HepG2 (cell line): ENCODE measurements around the gene AATF. TPM values are rescaled to one million over a fixed set of nuclear protein-coding genes. Genes with fewer than 3 reads are reported as not detected.

Experiments
- ATAC-seq: fragments of 200-7000 bp; cut with Tn5 transposase; 3 replicates; pipeline ENCODE4 v1.9.1; 2020; ENCODE audit warnings: mild to moderate bottlenecking, moderate library complexity
- BruUV-seq: library from RNA; stranded (reverse); fragments of 400-500 nt; replicated peaks from 2 replicates; lab custom pipeline; 2021; lab: Mats Ljungman, UMichigan
- CTCF ChIA-PET: fragments of 300-600 bp; formaldehyde crosslinking; extraction: SDS; loops from one replicate; lab custom pipeline; 2021; ENCODE audit warnings: low total read pairs, inconsistent platforms, low intra/inter-chr PET ratio; lab: Yijun Ruan, JAX
- POLR2A ChIA-PET: fragments of 350-600 bp; sonication (Branson Sonifier 250); formaldehyde crosslinking; loops from one replicate; lab custom pipeline; 2020; ENCODE audit warnings: antibody characterized with exemption, inconsistent platforms; lab: Yijun Ruan, JAX
- DNase-seq: peaks from one replicate; pipeline ENCODE4 v3.0.0-alpha.2; 2015; ENCODE audit warnings: low spot score
- FAIRE-seq: peaks from 3 replicates; lab custom pipeline; 2011; peaks lifted over from hg19 to GRCh38; lab: Jason Lieb, UNC
- H2AFZ ChIP-seq: one replicate; pipeline ENCODE4 v1.6.1; 2011; ENCODE audit warnings: low read length, inconsistent platforms
- H3K27ac ChIP-seq: fragments of 300-600 bp; 3 replicates; pipeline ENCODE4 v1.8.0; 2011; ENCODE audit warnings: mixed run types, mild to moderate bottlenecking, mixed read lengths, low read length, inconsistent platforms; ENCODE audit not compliant: insufficient read depth; ENCODE audit errors: extremely low read length
- H3K27me3 ChIP-seq, 2 experiments: fragments of 200-600 bp in 1 of 2; 2 replicates in 1 of 2; 3 replicates in 1 of 2; pipeline versions ENCODE4 v1.6.0 to v1.8.0; 2011; ENCODE audit warnings: low read length in 2 of 2, mild to moderate bottlenecking in 2 of 2, moderate library complexity in 2 of 2, inconsistent platforms in 1 of 2; ENCODE audit not compliant: insufficient read depth in 2 of 2, control insufficient read depth in 1 of 2
- H3K36me3 ChIP-seq, 2 experiments: fragments of 200-600 bp in 1 of 2; replicated peaks in 1 of 2; 2 replicates in 1 of 2; 3 replicates in 1 of 2; pipeline versions ENCODE4 v1.5.1 to v1.8.0; 2011; ENCODE audit warnings: low read length in 2 of 2, inconsistent platforms in 1 of 2; ENCODE audit not compliant: insufficient read depth in 2 of 2, control insufficient read depth in 1 of 2
- H3K4me1 ChIP-seq: 2 replicates; pipeline ENCODE4 v1.5.1; 2012; ENCODE audit warnings: low read length, inconsistent platforms; ENCODE audit not compliant: insufficient read depth
- H3K4me2 ChIP-seq: 2 replicates; pipeline ENCODE4 v1.6.0; 2011; ENCODE audit warnings: low read depth, low read length, inconsistent platforms
- H3K4me3 ChIP-seq, 3 experiments: fragments of 200-600 bp in 1 of 3; sonication (generic), shearing (Covaris generic) in 1 of 3; replicated peaks in 1 of 3; 2 replicates each; pipeline ENCODE4 v1.5.1; 2011 to 2016; ENCODE audit warnings: low read length in 3 of 3, inconsistent platforms in 2 of 3, low read depth in 2 of 3, mild to moderate bottlenecking in 2 of 3, control low read depth in 1 of 3, mixed read lengths in 1 of 3; ENCODE audit not compliant: insufficient read depth in 1 of 3
- H3K79me2 ChIP-seq: one replicate; pipeline ENCODE4 v1.6.1; 2011; ENCODE audit warnings: low read length, inconsistent platforms; ENCODE audit not compliant: insufficient read depth
- H3K9ac ChIP-seq: 2 replicates; pipeline ENCODE4 v1.6.0; 2011; ENCODE audit warnings: mild to moderate bottlenecking, low read depth, low read length, inconsistent platforms; ENCODE audit not compliant: insufficient read depth
- H3K9me3 ChIP-seq: 2 replicates; pipeline ENCODE4 v1.5.1; 2012; ENCODE audit warnings: mild to moderate bottlenecking, low read length
- H4K20me1 ChIP-seq: 2 replicates; pipeline ENCODE4 v1.6.0; 2011; ENCODE audit warnings: inconsistent platforms, mild to moderate bottlenecking, low read length, moderate library complexity; ENCODE audit not compliant: insufficient read depth
- KLF13 ChIP-seq: sonication (generic); formaldehyde crosslinking; IDR thresholded peaks from 2 replicates; pipeline ENCODE4 v1.4.0; 2020; ENCODE audit warnings: mild to moderate bottlenecking, missing genetic modification reagents
- PBX3 ChIP-seq: sonication (generic); formaldehyde crosslinking; IDR thresholded peaks from 2 replicates; pipeline ENCODE4 v1.8.1; 2023; ENCODE audit warnings: missing genetic modification reagents, inconsistent platforms, borderline replicate concordance
- PITX1 ChIP-seq: sonication (generic); formaldehyde crosslinking; IDR thresholded peaks from 2 replicates; pipeline ENCODE4 v1.5.1; 2020; ENCODE audit warnings: mild to moderate bottlenecking, missing genetic modification reagents
- RFXANK ChIP-seq: IDR thresholded peaks from 2 replicates; pipeline ENCODE4 v1.6.1; 2016
- SETDB1 ChIP-seq: sonication (generic); formaldehyde crosslinking; IDR thresholded peaks from 2 replicates; pipeline ENCODE4 v1.5.1; 2020; ENCODE audit warnings: missing genetic modification reagents, mild to moderate bottlenecking, borderline replicate concordance
- ZNF24 ChIP-seq: fragments of 450-650 bp; IDR thresholded peaks from 2 replicates; pipeline ENCODE4 v1.6.1; 2017; ENCODE audit warnings: antibody characterized with exemption, mild to moderate bottlenecking
- WGBS: methylation state at CpG from one replicate; pipeline ENCODE4 v1.1.6; 2017; ENCODE audit warnings: low lambda C conversion rate; 5-methylcytosine and 5-hydroxymethylcytosine counted together
- in situ Hi-C: cut with HindIII; loops from 2 replicates; pipeline ENCODE4 v1.10.0; 2017; ENCODE audit warnings: low pct_unique_long_range_greater_than_20kb; ENCODE audit not compliant: extremely low pct_ligation_motif_present
- intact Hi-C: fragments of 100-400 bp; cut with micrococcal nuclease; formaldehyde crosslinking; loops from one replicate; pipeline ENCODE4 v1.10.0; 2022; ENCODE audit not compliant: unreplicated experiment
- polyA plus RNA-seq, 8 experiments: library from polyadenylated mRNA; depleted of rRNA in 3 of 8; stranded (reverse) in 7 of 8; unstranded in 1 of 8; fragments of >200 nt; fragmentation: Illumina TruSeq in 4 of 8; extraction: Trizol in 4 of 8; gene quantifications; 2 replicates each; pipeline versions ENCODE4 v1.2.1 to v1.2.3, GENCODE V29; 2011 to 2016; ENCODE audit warnings: low read depth in 4 of 8, missing spikeins in 1 of 8, mixed read lengths in 1 of 8; ENCODE audit not compliant: insufficient read depth in 1 of 8
- total RNA-seq, 5 experiments: library from RNA; depleted of rRNA; stranded (reverse); fragments of >200 nt; fragmentation: Illumina TruSeq; extraction: Trizol; gene quantifications; 2 replicates each; pipeline ENCODE4 v1.2.3, GENCODE V29; 2016; ENCODE audit warnings: low read depth in 1 of 5
- TF ChIP-seq, protein P1 (sequence below): sonication (generic); formaldehyde crosslinking; IDR thresholded peaks from 2 replicates; pipeline ENCODE4 v1.4.0; 2020; ENCODE audit warnings: missing genetic modification reagents

Gene AATF
- total and polyA plus RNA-seq, 2 of the 13 experiments (the other 11 are each of a cell fraction or from before 2014, with no cell fraction given) = 9.1 to 53.3 TPM

GRCh38 chr17:37079065-37079708 is 130.4 kb downstream of the AATF start:
- intact Hi-C loops = no loop called here
- Histone ChIP-seq H3K36me3 (no peaks in the 10 kb centered on the region; a peak in 1 of 5 replicates), H3K27me3 (no peaks in the 10 kb centered on the region), H2AFZ (no peak overlapping the region), H4K20me1 (no peaks in the 10 kb centered on the region), H3K4me1 (peaks cover 2% of the 10 kb centered on the region)
- no peak for ATAC-seq
- in situ Hi-C loops = no loop called here
- CTCF ChIA-PET = no interaction called here
- no peak for TF ChIP-seq ZNF24
- TF ChIP-seq RFXANK (CRISPR knock-in tag) = no peak
- TF ChIP-seq SETDB1 (CRISPR knock-in tag) = no peak
- TF ChIP-seq PBX3 (CRISPR knock-in tag) = no peak
- TF ChIP-seq, protein P1, sequence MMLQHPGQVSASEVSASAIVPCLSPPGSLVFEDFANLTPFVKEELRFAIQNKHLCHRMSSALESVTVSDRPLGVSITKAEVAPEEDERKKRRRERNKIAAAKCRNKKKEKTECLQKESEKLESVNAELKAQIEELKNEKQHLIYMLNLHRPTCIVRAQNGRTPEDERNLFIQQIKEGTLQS = no peak
- TF ChIP-seq KLF13 (CRISPR knock-in tag) = no peak
- TF ChIP-seq PITX1 = no peak
- TF ChIP-seq, all 625 proteins: peak for 0
- Histone ChIP-seq H3K4me3 (no peak overlapping the region), H3K27ac (no peak overlapping the region), H3K79me2 (no peaks in the 10 kb centered on the region), H3K4me2 (no peak overlapping the region), H3K9ac (no peak overlapping the region), H3K9me3 (no peaks in the 10 kb centered on the region)
- FAIRE-seq (no peak), DNase-seq (no peak)
- WGBS = 48% methylated on average over 2 of the region's 2 CpGs
- POLR2A ChIA-PET = interaction anchor here (1.0 kb wide), 1 partner anchor 63 kb away, joined by 4 read pairs; no protein-coding TSS in a partner anchor
- BruUV-seq = no TSS peak
